Gastroesophageal sphincter (tissue), 4 donors: ENCODE data around the gene NOL4L. TPM values are rescaled to one million over a fixed set of nuclear protein-coding genes. Genes with fewer than 3 reads are reported as not detected.

ENCODE experiments used
- ATAC-seq: fragments of 150-250 bp; one replicate; pipeline ENCODE4 v1.9.1; 2016; ENCODE audit warnings: mild to moderate bottlenecking, moderate library complexity
- H3K27ac ChIP-seq, 4 donors: fragments of 200-600 bp; sonication (generic) in 3 of 4; 1 replicate in 3 of 4; 2 replicates in 1 of 4; pipeline ENCODE4 v1.5.1; 2016 to 2019
- H3K27me3 ChIP-seq: fragments of 200-600 bp; sonication (generic); one replicate; pipeline ENCODE4 v1.5.1; 2019
- H3K36me3 ChIP-seq, 2 donors: fragments of 200-600 bp; sonication (generic); one replicate each; pipeline ENCODE4 v1.5.1; 2019; ENCODE audit warnings: control low read depth in 1 of 2
- H3K4me1 ChIP-seq, 3 donors: fragments of 200-600 bp; sonication (generic); 1 replicate in 2 of 3; 2 replicates in 1 of 3; pipeline ENCODE4 v1.5.1; 2016 to 2019; ENCODE audit warnings: control low read depth in 2 of 3
- H3K4me3 ChIP-seq, 2 donors: fragments of 200-600 bp; sonication (generic); one replicate each; pipeline ENCODE4 v1.5.1; 2019; ENCODE audit warnings: mild to moderate bottlenecking in 1 of 2, moderate library complexity in 1 of 2
- H3K9me3 ChIP-seq, 3 donors: fragments of 200-600 bp; sonication (generic); one replicate each; pipeline ENCODE4 v1.5.1; 2017 to 2019; ENCODE audit warnings: control low read depth in 2 of 3
- CTCF ChIP-seq, 4 experiments: fragments of 200-600 bp in 2 of 4; fragments of 450-650 bp in 2 of 4; sonication (generic) in 1 of 4; IDR thresholded peaks; one replicate each; pipeline ENCODE4 v1.5.1; 2017 to 2019; ENCODE audit warnings: antibody characterized with exemption in 4 of 4, mild to moderate bottlenecking in 2 of 4, moderate library complexity in 2 of 4
- EP300 ChIP-seq: sonication (generic); formaldehyde crosslinking; IDR thresholded peaks from one replicate; pipeline ENCODE4 v1.6.1; 2017; ENCODE audit warnings: antibody characterized with exemption, mild to moderate bottlenecking
- POLR2A ChIP-seq, 2 donors: fragments of 450-650 bp; IDR thresholded peaks; one replicate each; pipeline ENCODE4 v1.6.1; 2017; ENCODE audit warnings: antibody characterized with exemption in 2 of 2, mild to moderate bottlenecking in 2 of 2, moderate library complexity in 1 of 2
- POLR2AphosphoS5 ChIP-seq: sonication (generic); formaldehyde crosslinking; IDR thresholded peaks from one replicate; pipeline ENCODE4 v1.6.1; 2017; ENCODE audit warnings: antibody characterized with exemption
- WGBS, 2 donors: methylation state at CpG; one replicate each; pipeline ENCODE4 v1.1.5; 2018; ENCODE audit warnings: low coverage in 1 of 2; 5-methylcytosine and 5-hydroxymethylcytosine counted together
- total RNA-seq, 4 donors: library from RNA; depleted of rRNA; stranded (reverse); fragments of >200 nt; gene quantifications; one replicate each; pipeline ENCODE4 v1.1.0, GENCODE V29; 2016

Gene NOL4L
- total RNA-seq, 4 donors from 2014 or later, result 9.0 to 14.7 (median 10.8) TPM

- WGBS, 2 donors, result 25% methylated on average over 5 of the region's 18 CpGs; no CpG with 5 or more reads in 1 of the 2 donors
- Histone ChIP-seq H3K36me3 (peaks cover 0 to 20% of the 10 kb centered on the region in 2 donors), H3K27me3 (no peaks in the 10 kb centered on the region), H3K9me3 (no peaks in the 10 kb centered on the region), H3K4me3 (peak overlapping the region in 1 of 2 donors; percentile 47), H3K4me1 (peaks cover 0 to 97% (median 43%) of the 10 kb centered on the region in 3 donors), H3K27ac (peak overlapping the region; percentile 66 to 93 (median 86))
- TF ChIP-seq CTCF (IDR thresholded peaks at IDR 0.05), result no peak
- ATAC-seq, result no peak
These were observed 111.0 kb downstream of the NOL4L start for GRCh38 chr20:32474009-32474716.

DNA sequence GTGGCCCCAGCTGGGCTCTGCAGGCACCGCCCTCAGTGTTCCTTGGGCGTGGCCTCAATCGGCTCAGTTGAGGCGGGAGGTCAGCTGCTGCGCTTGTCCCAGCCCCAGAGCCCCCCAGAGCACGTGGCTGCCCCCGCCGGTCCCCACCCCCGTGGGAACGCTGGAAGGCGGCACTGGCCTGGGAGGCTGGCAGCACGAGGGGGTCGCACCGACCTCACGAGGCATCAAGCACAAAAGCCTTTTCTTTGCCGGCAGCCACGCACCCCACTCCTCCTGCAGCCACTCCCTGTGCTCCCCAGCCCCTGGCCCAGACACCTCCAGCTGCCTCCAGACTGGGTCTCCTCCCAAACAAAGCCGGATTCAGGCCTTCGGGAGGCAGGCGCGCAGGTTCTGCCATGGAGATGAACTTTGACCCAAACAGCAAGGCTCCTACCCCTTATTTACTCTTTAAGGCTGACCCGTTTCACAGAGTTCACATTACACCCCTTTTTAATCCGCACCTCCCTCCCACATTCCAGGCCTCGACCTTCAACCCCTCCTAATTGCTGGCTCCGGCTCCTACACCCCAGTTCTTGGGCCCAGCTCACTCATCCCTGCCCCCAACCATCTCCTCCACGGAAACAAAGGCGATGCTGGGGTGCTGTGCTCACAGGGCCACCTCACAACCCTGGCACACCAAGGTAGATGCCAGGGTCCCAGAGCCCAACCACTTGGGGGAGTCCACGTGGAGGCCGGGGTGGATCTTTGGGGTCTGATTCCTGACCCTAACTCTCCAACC lies 111.7 kb downstream of the NOL4L start:
- Histone ChIP-seq H3K4me1 (peaks cover 0 to 97% (median 43%) of the 10 kb centered on the region in 3 donors), H3K36me3 (peaks cover 0 to 20% of the 10 kb centered on the region in 2 donors), H3K9me3 (no peaks in the 10 kb centered on the region), H3K27me3 (no peaks in the 10 kb centered on the region), H3K27ac (peak overlapping the region in 3 of 4 donors; percentile 83 to 93 (median 89)), H3K4me3 (peak overlapping the region in 1 of 2 donors; percentile 47)
- no peak for ATAC-seq
- TF ChIP-seq POLR2AphosphoS5 (no peak), CTCF (IDR thresholded peaks at IDR 0.05) (no peak), POLR2A (IDR thresholded peaks at IDR 0.05) (no peak), EP300 (no peak)
- WGBS, 2 donors, result 54 to 58% methylated on average over 3 to 8 of the region's 29 CpGs

DNA sequence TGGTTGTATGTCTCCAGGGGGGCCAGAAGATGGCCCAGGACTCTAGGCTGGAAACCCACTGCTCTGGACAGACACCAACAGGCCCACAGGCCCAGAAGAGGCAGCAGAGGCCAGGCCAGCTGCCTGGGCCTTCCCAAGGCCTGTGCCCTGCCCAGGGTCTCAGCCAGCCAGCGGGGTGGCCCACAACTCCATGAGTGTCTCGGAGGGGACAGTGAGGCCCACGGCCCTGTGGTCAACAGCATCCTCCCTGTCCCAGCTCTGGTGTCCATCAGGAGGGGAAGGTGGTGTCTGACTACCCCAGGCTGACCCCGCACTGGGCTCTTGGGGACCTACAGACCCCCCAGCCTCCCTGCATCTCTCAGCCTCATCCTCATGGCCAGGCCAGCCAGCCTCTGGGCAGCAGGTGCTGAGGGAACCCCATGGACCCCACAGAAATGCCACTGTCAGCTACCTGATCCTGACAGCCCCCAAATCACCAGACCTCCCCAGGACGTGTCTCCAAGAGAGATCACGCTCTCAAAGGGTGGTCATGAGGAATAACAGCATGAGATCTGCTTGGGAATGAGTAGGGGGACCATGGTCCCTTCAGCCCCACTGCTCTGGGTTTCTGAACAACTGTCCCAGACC lies 112.4 kb downstream of the NOL4L start:
- H3K9me3 ChIP-seq, result no peaks in the 10 kb centered on the region
- H3K27ac ChIP-seq, result peak overlapping the region in 3 of 4 donors; percentile 83 to 93 (median 89)
- H3K27me3 ChIP-seq, result no peaks in the 10 kb centered on the region
- ATAC-seq, result no peak
- H3K36me3 ChIP-seq, result peaks cover 0 to 20% of the 10 kb centered on the region in 2 donors
- no CpG with 5 or more reads among the region's 6 CpGs for WGBS, 2 donors
- no peak for TF ChIP-seq CTCF (IDR thresholded peaks at IDR 0.05)
- no peak for TF ChIP-seq POLR2A (IDR thresholded peaks at IDR 0.05)
- TF ChIP-seq EP300, result no peak
- TF ChIP-seq POLR2AphosphoS5, result no peak
- peaks cover 0 to 99% (median 45%) of the 10 kb centered on the region in 3 donors for H3K4me1 ChIP-seq
- no peak overlapping the region for H3K4me3 ChIP-seq

DNA sequence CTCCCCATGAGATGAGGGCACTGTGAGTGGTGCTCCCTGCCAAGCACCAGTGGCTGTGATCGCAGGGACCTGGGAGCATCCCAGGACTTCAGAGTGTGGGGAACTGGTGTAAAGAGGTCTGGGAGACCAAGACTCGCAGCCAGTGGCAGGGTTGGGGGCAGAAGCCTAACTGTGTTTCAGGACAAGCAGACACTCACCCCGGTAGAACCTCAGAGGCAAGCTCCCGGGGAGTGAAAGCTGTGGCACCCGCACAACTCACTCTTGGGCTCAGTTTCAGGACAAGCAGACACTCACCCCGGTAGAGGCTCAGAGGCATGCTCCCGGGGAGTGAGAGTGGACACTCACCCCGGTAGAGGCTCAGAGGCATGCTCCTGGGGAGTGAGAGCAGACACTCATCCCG lies 114.2 kb downstream of the NOL4L start:
- peak overlapping the region in 3 of 4 donors; percentile 47 to 69 (median 68) for H3K27ac ChIP-seq

More for the DNA sequence above, 114.2 kb downstream of the NOL4L start:
- TF ChIP-seq EP300 (no peak), CTCF (IDR thresholded peaks at IDR 0.05) (no peak), POLR2AphosphoS5 (no peak), POLR2A (IDR thresholded peaks at IDR 0.05) (no peak)
- peaks cover 0 to 99% (median 56%) of the 10 kb centered on the region in 3 donors for H3K4me1 ChIP-seq
- peaks cover 0 to 20% of the 10 kb centered on the region in 2 donors for H3K36me3 ChIP-seq
- H3K4me3 ChIP-seq, result no peak overlapping the region
- H3K9me3 ChIP-seq, result no peaks in the 10 kb centered on the region
- H3K27me3 ChIP-seq, result no peaks in the 10 kb centered on the region
- ATAC-seq, result no peak
- WGBS, 2 donors, result no CpG with 5 or more reads among the region's 9 CpGs
